ENCODE measurements around the gene CREB3L2.
"Not testable (repeated sequence)": the region's sequence is repeated elsewhere in the genome, so short reads cannot be mapped to it uniquely, and the experiment has no call there.

CREB3L2 gene

DNA sequence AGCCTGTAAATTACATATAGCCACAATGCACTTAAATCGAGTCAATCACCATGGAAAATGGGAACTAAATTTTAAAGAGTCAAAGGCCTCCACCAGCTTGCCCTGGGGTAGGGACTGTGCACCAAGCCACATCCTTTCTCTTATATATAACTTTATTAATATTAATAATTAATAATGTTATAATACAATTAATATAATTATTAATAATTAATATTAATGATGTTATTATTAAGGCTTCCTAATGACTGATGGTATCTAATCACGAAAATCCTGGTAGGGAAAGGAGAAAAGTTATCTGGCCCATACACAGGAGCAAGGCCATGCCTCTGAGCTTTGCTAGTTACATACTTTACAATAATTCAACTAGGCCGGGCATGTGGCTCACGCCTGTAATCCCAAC, 87.9 kb downstream of the CREB3L2 start:
- ChIA-PET POLR2A (no interaction called here), CTCF (interaction anchor here (0.6 to 20.5 kb wide), 3 partner anchors 10 to 87 kb away, joined by 3 to 494 read pairs (median 7); partner anchors contain the start of gene CREB3L2)
- TF ChIP-seq, protein P1, sequence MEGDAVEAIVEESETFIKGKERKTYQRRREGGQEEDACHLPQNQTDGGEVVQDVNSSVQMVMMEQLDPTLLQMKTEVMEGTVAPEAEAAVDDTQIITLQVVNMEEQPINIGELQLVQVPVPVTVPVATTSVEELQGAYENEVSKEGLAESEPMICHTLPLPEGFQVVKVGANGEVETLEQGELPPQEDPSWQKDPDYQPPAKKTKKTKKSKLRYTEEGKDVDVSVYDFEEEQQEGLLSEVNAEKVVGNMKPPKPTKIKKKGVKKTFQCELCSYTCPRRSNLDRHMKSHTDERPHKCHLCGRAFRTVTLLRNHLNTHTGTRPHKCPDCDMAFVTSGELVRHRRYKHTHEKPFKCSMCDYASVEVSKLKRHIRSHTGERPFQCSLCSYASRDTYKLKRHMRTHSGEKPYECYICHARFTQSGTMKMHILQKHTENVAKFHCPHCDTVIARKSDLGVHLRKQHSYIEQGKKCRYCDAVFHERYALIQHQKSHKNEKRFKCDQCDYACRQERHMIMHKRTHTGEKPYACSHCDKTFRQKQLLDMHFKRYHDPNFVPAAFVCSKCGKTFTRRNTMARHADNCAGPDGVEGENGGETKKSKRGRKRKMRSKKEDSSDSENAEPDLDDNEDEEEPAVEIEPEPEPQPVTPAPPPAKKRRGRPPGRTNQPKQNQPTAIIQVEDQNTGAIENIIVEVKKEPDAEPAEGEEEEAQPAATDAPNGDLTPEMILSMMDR (IDR thresholded peaks at IDR 0.05; ENCODE audit: control extremely low read depth, extremely low read depth, low read depth, missing control alignments): no peak
- DNase-seq (ENCODE audit: extremely low spot score): no peak

DNA sequence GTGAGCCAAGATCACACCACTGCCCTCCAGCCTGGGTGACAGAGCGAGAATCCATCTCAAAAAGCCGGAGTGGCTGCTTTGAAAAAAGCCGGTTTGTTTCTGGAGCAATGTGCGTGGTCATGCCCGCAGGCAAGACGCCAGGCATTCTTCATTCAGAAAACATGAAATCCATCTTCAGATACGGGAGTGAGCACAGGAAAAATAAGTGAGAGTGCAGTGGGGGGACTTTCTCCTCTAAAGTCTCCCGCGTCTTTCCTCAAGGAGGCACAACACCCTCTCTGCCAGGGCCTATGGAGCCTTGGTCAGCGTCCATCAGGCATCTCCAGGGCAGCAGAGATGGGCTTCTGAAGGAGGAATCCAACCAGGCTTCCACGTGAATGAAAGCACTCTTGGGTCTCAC, 92.8 kb downstream of the CREB3L2 start:
- ChIA-PET POLR2A (no interaction called here), CTCF (interaction anchor here (20.5 kb wide), 1 partner anchor 92 kb away, joined by 494 read pairs; the partner anchor contains the start of gene CREB3L2)
- TF ChIP-seq, protein P1 (IDR thresholded peaks at IDR 0.05; ENCODE audit: control extremely low read depth, extremely low read depth, low read depth, missing control alignments): no peak
- no peak for DNase-seq (ENCODE audit: extremely low spot score)

DNA sequence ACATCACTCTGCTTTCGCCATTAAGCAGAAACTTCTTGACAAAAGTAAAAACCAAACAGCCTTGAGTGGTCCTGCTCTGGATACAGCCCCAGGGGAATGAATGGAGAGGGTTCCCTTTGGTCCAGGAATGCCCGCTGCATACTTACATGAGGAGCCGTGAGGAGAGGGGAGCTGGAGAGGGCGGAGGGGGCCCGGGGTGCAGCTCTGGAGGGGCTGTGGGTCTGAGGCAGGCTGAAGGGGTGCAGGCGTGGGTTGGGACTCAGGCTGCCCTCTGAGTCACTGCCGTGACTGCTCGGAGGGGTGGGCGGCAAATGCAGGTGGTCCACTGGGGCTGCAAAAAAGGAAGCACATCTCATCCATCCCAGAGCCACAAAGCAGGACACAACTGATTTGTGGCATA, 93.8 kb downstream of the CREB3L2 start:
- ChIA-PET CTCF (interaction anchor here (0.8 to 20.5 kb wide), 4 partner anchors 12 to 107 kb away, joined by 3 to 494 read pairs (median 25); partner anchors contain the start of gene CREB3L2), POLR2A (no interaction called here)
- no peak for DNase-seq (ENCODE audit: extremely low spot score)
- TF ChIP-seq, protein P1 (IDR thresholded peaks at IDR 0.05; ENCODE audit: control extremely low read depth, extremely low read depth, low read depth, missing control alignments): no peak

DNA sequence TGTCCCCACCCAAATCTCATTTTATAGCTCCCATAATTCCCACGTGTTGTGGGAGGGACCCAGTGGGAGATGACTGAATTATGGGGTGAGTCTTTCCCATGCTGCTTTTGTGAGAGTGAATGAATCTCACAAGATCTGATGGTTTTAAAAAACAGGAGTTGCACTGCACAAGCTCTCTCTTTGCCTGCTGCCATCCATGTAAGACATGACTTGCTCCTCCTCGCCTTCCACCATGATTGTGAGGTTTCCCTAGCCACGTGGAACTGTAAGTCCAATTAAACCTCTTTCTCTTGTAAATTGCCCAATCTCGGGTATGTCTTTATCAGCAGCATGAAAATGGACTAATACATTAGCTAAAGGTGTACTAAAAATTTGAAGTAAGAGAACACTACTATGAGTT, 95.2 kb downstream of the CREB3L2 start:
- DNase-seq (ENCODE audit: extremely low spot score); POLR2A ChIA-PET: not testable (repeated sequence)
- CTCF ChIA-PET: interaction anchor here (1.0 to 20.5 kb wide), 6 partner anchors 10 to 832 kb away, joined by 3 to 494 read pairs (median 40); partner anchors contain the start of gene CREB3L2

DNA sequence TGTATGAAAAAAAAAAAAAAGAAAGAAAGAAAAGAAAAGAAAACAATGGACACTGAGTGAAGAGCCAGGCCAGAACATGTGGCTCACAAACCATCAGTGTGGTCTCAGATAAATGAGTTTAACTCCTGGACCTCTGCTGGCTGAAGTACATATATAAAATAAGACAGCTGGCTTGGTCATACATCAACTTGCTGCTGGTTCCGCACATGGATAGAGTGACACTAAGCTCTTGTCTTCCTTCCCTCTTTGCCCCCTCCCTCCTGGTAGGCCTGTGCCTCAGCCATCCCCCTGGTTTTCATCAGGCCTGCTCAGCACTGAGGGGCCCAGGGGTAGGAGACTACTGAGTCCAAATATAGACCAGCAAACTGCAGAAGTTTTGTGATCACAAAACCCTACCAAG, 97.1 kb downstream of the CREB3L2 start:
- POLR2A ChIA-PET: no interaction called here
- DNase-seq (ENCODE audit: extremely low spot score): no peak
- CTCF ChIA-PET: interaction anchor here (1.1 to 20.5 kb wide), 17 partner anchors 12 to 313 kb away, joined by 3 to 494 read pairs (median 11); partner anchors contain the start of gene CREB3L2
- TF ChIP-seq, protein P1 (IDR thresholded peaks at IDR 0.05; ENCODE audit: control extremely low read depth, extremely low read depth, low read depth, missing control alignments): no peak

DNA sequence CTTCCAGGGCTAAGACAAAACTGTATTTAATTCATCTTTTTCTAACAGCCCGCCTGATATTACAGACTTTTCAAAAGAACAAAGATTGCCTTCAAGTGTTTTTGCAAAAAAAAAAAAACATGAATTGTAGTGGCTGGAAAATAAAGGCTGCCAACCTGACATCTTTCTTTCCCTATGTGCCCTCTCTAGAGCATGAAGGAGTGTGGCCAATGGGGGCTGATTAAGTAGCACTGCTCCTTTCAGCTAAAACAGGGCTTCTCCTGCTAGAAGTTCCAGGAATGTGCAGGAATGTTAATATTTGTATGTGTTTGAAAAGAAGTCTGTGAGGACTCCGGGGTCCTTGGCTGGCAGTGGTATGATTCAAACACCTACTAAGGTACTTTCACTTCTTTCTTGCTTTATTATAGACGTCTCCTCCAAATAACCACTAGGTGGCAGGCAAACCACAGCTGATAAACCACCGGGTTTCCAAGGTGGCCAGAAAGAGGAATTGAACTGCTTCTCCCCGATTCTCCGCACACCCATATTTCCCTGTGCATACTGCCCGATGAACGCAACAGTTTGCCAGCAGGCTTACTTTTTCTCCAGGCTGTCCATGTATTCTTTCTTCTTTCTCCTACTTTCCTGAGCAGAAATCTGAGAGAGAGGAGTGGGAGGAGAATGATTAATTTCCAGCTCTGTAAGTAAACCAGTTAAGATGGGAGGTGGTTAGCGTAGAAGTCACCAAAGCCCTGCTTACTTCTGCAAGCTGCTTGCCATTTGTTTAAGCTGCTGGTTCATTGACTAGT, 98.3 kb downstream of the CREB3L2 start:
- TF ChIP-seq, protein P1 (IDR thresholded peaks at IDR 0.05; ENCODE audit: control extremely low read depth, extremely low read depth, low read depth, missing control alignments): peak; percentile 69
- ChIA-PET POLR2A (no interaction called here), CTCF (interaction anchor here (0.7 to 20.5 kb wide), 48 partner anchors 8 to 852 kb away, joined by 3 to 494 read pairs (median 4); partner anchors contain the start of gene CREB3L2)
- DNase-seq (ENCODE audit: extremely low spot score): peak; percentile 76

DNA sequence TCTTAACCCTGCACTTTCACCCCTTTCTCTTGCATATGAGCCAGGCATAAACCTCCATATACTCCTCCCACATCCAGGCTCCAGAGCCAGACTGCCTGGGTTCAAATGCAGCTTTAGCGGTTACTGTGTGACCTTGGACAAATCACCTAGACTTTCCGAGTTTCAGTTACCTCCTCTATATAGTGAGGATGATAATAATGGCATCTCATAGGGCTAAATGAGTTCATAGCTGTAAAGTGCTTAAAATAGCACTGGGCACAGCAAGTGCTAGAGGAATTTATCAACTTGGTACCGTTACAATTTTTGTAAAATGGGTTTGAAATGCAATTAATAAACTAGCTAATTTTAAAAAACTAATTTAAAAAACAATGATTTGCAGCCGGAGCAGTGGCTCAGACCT, 101.7 kb downstream of the CREB3L2 start:
- CTCF ChIA-PET: interaction anchor here (0.8 to 20.5 kb wide), 29 partner anchors 8 to 839 kb away, joined by 3 to 494 read pairs (median 4); partner anchors contain the start of gene CREB3L2
- DNase-seq (ENCODE audit: extremely low spot score): no peak
- TF ChIP-seq, protein P1 (IDR thresholded peaks at IDR 0.05; ENCODE audit: control extremely low read depth, extremely low read depth, low read depth, missing control alignments): no peak
- POLR2A ChIA-PET: no interaction called here
